ENCODE results near the gene RPTOR. TPM values are rescaled to one million over a fixed set of nuclear protein-coding genes. Genes with fewer than 3 reads are reported as not detected.

Gene RPTOR
- polyA plus RNA-seq, 1 of the 3 experiments (the other 2 are of a cell fraction): 14.9 TPM

DNA sequence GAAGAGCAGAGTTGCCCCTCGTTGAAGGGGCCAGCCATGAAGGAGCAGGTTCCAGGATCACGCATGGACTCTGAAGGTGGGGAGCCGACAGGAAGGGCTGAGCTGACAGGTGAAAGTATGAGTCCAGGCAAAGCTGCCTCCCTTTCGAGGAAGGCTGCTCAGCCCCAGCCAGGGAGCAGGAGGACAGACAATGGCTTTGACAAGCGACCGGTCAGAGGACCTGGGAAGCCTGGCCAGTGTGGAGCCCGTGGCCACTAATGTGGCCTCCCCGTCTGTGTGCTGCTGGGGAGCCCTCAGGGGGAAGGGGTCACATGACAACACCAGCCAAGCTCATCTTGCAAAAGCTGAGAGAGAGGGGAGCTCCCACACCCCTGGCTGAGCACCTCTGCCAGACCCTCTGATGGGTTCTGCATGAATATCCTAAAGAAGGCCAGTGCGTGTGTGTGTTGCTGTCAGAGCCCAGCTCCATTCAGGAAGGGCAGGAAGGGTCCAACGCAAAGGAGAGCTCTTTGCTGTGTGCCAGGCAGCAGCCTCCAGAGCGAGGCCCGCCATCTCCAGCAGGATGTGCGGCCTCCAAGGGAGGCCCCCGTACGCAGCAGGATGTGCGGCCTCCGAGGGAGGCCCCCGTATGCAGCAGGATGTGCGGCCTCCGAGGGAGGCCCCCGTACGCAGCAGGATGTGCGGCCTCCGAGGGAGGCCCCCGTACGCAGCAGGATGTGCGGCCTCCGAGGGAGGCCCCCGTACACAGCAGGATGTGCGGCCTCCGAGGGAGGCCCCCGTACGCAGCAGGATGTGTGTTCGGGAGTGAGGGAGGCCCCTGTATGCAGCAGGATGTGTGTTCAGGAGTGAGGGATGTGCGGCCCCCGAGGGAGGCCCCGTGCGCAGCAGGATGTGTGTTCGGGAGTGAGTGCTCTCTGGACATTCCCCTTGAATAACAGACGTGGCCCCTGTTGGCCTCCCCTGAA, 344.9 kb downstream of the RPTOR start:
- no peaks in the 10 kb centered on the region for H3K27me3 ChIP-seq (ENCODE audit: insufficient read depth)
- no peak overlapping the region; a peak in 1 of 4 replicates for H3K27ac ChIP-seq (ENCODE audit: low read depth in 2 of 2, low read length in 1 of 2)
- H3K4me3 ChIP-seq (ENCODE audit: low read depth in 2 of 2, low read length in 1 of 2): no peak overlapping the region
- no peak overlapping the region for H3K4me2 ChIP-seq
- 0 out of 2 replicates have a peak, but pooled peaks cover 3% of the 10 kb centered on the region for H4K20me1 ChIP-seq (ENCODE audit: insufficient read depth)
- no peaks in the 10 kb centered on the region for H3K9me2 ChIP-seq
- no peak for DNase-seq
- no peak overlapping the region for H3K9ac ChIP-seq
- POLR2A ChIA-PET: interaction anchor here (1.2 to 2.3 kb wide), 2 partner anchors 31 to 435 kb away, joined by 3 to 5 read pairs; no protein-coding TSS in a partner anchor
- H3K9me3 ChIP-seq: no peaks in the 10 kb centered on the region
- H3K4me1 ChIP-seq (ENCODE audit: control insufficient read depth in 1 of 2, insufficient read depth in 2 of 2, low read depth in 1 of 2, low read length in 1 of 2): peaks cover 0 to 26% of the 10 kb centered on the region in 2 experiments; a peak in 3 of 4 replicates
- peaks cover 28% of the 10 kb centered on the region for H3F3A ChIP-seq (replicated peaks; ENCODE audit: insufficient read depth)
- H3K36me3 ChIP-seq (replicated peaks in 1 of 2; ENCODE audit: control insufficient read depth in 1 of 2, insufficient read depth in 2 of 2, low read length in 1 of 2): peaks cover 12 to 20% of the 10 kb centered on the region in 2 experiments
- 97% methylated on average over 40 of the region's 40 CpGs for WGBS (ENCODE audit: low lambda C conversion rate)
- CTCF ChIA-PET: interaction anchor here (0.6 to 1.6 kb wide), 6 partner anchors 9 to 314 kb away, joined by 3 to 4 read pairs (median 3); no protein-coding TSS in a partner anchor
- no peaks in the 10 kb centered on the region for H3K79me2 ChIP-seq (ENCODE audit: insufficient read depth)
- H2AFZ ChIP-seq (ENCODE audit: low read depth): no peak overlapping the region
- TF ChIP-seq MAX (IDR thresholded peaks at IDR 0.05; ENCODE audit: low read depth) (no peak), USF1 (IDR thresholded peaks at IDR 0.05; ENCODE audit: borderline replicate concordance, low read depth) (no peak), RXRA (IDR thresholded peaks at IDR 0.05; ENCODE audit: borderline replicate concordance, low read depth) (no peak), MXI1 (IDR thresholded peaks at IDR 0.05; ENCODE audit: low read depth, low read length) (no peak), RFX5 (IDR thresholded peaks at IDR 0.05; ENCODE audit: low read length) (no peak), EZH2phosphoT487 (IDR thresholded peaks at IDR 0.05; ENCODE audit: borderline replicate concordance, low read depth) (no peak), ZBTB33 (IDR thresholded peaks at IDR 0.05; ENCODE audit: borderline replicate concordance, low read depth) (no peak), CTCF (IDR thresholded peaks at IDR 0.05) (no peak), SMC3 (IDR thresholded peaks at IDR 0.05; ENCODE audit: low read depth, low read length) (no peak), CHD2 (IDR thresholded peaks at IDR 0.05; ENCODE audit: low read length, partially characterized antibody) (no peak), YY1 (IDR thresholded peaks at IDR 0.05; ENCODE audit: low read depth) (no peak), RAD21 (IDR thresholded peaks at IDR 0.05; ENCODE audit: low read length) (no peak), TCF12 (IDR thresholded peaks at IDR 0.05) (no peak), GABPA (IDR thresholded peaks at IDR 0.05; ENCODE audit: low read depth) (no peak), MEF2A (IDR thresholded peaks at IDR 0.05; ENCODE audit: borderline replicate concordance, low read depth) (no peak), TEAD4 (IDR thresholded peaks at IDR 0.05; ENCODE audit: borderline replicate concordance, insufficient read depth) (no peak)
- TF ChIP-seq, protein P1, sequence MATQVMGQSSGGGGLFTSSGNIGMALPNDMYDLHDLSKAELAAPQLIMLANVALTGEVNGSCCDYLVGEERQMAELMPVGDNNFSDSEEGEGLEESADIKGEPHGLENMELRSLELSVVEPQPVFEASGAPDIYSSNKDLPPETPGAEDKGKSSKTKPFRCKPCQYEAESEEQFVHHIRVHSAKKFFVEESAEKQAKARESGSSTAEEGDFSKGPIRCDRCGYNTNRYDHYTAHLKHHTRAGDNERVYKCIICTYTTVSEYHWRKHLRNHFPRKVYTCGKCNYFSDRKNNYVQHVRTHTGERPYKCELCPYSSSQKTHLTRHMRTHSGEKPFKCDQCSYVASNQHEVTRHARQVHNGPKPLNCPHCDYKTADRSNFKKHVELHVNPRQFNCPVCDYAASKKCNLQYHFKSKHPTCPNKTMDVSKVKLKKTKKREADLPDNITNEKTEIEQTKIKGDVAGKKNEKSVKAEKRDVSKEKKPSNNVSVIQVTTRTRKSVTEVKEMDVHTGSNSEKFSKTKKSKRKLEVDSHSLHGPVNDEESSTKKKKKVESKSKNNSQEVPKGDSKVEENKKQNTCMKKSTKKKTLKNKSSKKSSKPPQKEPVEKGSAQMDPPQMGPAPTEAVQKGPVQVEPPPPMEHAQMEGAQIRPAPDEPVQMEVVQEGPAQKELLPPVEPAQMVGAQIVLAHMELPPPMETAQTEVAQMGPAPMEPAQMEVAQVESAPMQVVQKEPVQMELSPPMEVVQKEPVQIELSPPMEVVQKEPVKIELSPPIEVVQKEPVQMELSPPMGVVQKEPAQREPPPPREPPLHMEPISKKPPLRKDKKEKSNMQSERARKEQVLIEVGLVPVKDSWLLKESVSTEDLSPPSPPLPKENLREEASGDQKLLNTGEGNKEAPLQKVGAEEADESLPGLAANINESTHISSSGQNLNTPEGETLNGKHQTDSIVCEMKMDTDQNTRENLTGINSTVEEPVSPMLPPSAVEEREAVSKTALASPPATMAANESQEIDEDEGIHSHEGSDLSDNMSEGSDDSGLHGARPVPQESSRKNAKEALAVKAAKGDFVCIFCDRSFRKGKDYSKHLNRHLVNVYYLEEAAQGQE (IDR thresholded peaks at IDR 0.05; ENCODE audit: low read depth, low read length): no peak
- TF ChIP-seq, protein P2, sequence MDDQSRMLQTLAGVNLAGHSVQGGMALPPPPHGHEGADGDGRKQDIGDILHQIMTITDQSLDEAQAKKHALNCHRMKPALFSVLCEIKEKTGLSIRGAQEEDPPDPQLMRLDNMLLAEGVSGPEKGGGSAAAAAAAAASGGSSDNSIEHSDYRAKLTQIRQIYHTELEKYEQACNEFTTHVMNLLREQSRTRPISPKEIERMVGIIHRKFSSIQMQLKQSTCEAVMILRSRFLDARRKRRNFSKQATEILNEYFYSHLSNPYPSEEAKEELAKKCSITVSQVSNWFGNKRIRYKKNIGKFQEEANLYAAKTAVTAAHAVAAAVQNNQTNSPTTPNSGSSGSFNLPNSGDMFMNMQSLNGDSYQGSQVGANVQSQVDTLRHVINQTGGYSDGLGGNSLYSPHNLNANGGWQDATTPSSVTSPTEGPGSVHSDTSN (IDR thresholded peaks at IDR 0.05): no peak
